Activated naive CD4-positive, alpha-beta T cell treated with anti-CD3 and anti-CD28 coated beads, Interleukin-2, amount 50 U/mL, for 72 hours (primary cell): ENCODE results near the gene CROCC2. TPM values are rescaled to one million over a fixed set of nuclear protein-coding genes. Genes with fewer than 3 reads are reported as not detected.

Experiments
- ATAC-seq, 2 donors: fragments of 150-1000 bp; cut with Tn5 transposase; 2 replicates each; pipeline ENCODE4 v1.10.0; 2021; ENCODE audit warnings: mild to moderate bottlenecking in 2 of 2, moderate library complexity in 2 of 2
- DNase-seq, 2 donors: peaks; one replicate each; pipeline ENCODE4 v3.0.0; 2021 to 2022; ENCODE audit warnings: low spot score in 2 of 2
- H3K27ac Mint-ChIP-seq, 2 donors: one replicate each; pipeline ENCODE4 v1.8.0; 2022; ENCODE audit warnings: mild to moderate bottlenecking in 2 of 2, mixed read lengths in 2 of 2
- H3K36me3 Mint-ChIP-seq, 2 donors: one replicate each; pipeline ENCODE4 v1.8.0; 2022; ENCODE audit warnings: mixed read lengths in 2 of 2
- H3K9me3 Mint-ChIP-seq, 2 donors: one replicate each; pipeline ENCODE4 v1.8.0; 2022; ENCODE audit warnings: mixed read lengths in 2 of 2
- total RNA-seq, 2 donors: library from RNA; stranded (reverse); gene quantifications; one replicate each; pipeline ENCODE4 v1.2.3, GENCODE V29; 2022

Gene CROCC2
- total RNA-seq, 2 donors from 2014 or later: not detected

GRCh38 chr2:240913810-240914644, 7.9 kb downstream of the CROCC2 start:
- Mint-ChIP-seq H3K36me3 (no peaks in the 10 kb centered on the region), H3K9me3 (no peaks in the 10 kb centered on the region), H3K27ac (no peak overlapping the region)
- ATAC-seq (peak; percentile 58 to 75), DNase-seq (peak in 1 of 2 donors; percentile 86)

DNA sequence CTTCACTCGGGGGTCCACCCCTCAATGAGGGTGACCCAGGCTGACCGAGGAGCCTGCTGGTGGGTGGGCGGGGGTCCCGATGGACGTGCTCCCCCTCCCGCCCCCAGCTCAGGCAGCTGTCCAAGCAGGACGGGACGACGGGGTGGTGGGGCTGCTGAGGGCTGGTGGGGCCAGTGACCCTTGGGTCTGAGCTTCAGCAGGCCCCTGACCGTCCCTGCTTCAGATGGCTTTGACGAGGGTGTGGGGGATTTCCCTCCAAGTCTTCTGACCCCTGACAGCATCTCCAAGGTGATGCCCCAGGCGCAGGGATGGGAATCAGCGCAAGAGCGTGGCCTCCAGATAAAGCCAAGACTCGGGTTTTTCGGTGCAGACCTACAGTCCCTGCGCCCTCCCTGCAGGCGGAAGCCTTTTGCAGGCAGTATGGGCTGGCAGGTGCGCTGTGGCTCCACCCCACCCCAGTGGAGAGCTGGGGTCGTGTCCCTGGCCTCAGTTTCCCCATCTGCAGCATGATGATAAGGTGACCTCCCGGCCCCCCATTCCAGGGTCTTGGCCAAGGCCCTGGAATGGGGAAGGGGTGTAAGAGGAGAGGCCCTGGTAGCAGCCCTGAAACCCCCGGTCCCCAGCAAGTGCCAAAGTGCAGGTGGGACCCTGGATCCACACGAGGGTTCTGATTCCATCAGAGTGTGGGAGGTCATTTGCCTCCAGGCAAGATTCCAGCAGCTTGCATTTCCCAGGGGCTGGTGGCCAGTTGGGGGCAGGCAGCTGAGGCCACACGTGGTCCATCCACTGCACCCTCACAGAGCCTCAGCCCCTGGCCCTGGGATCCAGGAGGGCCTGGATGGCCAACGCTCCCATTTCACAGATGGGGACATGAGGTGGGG, 8.7 kb downstream of the CROCC2 start:
- Mint-ChIP-seq H3K9me3 (no peaks in the 10 kb centered on the region), H3K36me3 (no peaks in the 10 kb centered on the region), H3K27ac (no peak overlapping the region)
- peak in 1 of 2 donors; percentile 25 for ATAC-seq
- DNase-seq: no peak

- DNase-seq: peak in 1 of 2 donors; percentile 50
- no peak for ATAC-seq
- no peaks in the 10 kb centered on the region for H3K36me3 Mint-ChIP-seq
- H3K27ac Mint-ChIP-seq: no peak overlapping the region
- H3K9me3 Mint-ChIP-seq: no peaks in the 10 kb centered on the region
Observed at GRCh38 chr2:240915526-240916341, 9.6 kb downstream of the CROCC2 start.

DNA sequence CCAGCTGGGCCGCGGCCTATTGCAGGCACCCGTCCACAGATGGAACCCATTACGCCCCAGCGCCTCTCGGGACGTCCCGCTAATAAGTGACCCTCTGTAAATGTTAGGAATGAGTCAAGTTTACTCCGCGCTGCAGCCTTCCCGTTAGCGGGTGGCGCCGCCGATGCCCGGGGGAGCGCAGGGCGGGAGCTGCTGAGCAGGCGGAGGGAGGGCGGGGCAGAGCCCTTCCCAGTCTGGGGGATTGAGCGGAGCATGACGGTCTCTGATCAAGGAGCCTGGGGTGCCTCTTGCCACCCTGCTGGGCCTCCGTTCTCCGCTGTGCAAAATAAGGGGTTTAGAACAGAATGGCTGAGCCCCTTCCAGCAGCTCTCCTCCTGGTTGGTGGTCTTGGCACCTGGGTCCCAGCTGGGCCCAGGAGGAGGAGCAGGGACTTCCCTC, 10.5 kb downstream of the CROCC2 start:
- H3K36me3 Mint-ChIP-seq: no peaks in the 10 kb centered on the region
- H3K27ac Mint-ChIP-seq: no peak overlapping the region
- ATAC-seq: no peak
- peak in 1 of 2 donors; percentile 38 for DNase-seq
- H3K9me3 Mint-ChIP-seq: no peaks in the 10 kb centered on the region

GRCh38 chr2:240917009-240917683, 11.0 kb downstream of the CROCC2 start:
- H3K9me3 Mint-ChIP-seq: no peaks in the 10 kb centered on the region
- H3K36me3 Mint-ChIP-seq: no peaks in the 10 kb centered on the region
- H3K27ac Mint-ChIP-seq: no peak overlapping the region
- DNase-seq (peak in 1 of 2 donors; percentile 47), ATAC-seq (no peak)

DNA sequence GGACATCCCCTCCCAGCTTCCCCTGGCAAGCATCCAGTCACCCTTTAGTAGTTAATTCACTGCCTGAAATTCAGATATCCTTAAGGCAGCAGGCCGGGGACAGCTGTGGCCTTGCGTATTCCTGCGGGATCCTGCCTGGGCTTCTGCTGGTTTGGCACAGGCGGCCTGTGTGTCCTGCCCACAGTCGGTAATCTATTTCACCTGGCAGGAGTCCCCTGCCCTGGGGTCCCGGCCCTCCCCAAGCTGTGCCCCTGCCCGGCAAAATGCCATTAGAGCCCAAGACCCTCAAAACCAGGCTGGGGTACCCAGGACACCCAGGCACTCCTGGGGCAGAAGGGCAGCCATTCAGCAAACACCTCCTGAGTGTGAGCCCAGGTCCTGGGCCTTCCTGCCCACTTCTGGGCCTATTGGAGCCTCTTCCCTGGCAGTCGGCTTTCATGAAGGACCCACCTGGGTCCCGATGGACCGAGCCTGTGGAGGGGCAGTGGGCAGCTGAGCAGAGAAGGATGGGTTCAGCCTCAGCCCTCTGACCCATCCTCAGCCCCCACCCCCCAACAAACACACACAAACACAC, 11.6 kb downstream of the CROCC2 start:
- no peak for ATAC-seq
- peak in 1 of 2 donors; percentile 47 for DNase-seq
- Mint-ChIP-seq H3K27ac (no peak overlapping the region), H3K36me3 (no peaks in the 10 kb centered on the region), H3K9me3 (no peaks in the 10 kb centered on the region)

DNA sequence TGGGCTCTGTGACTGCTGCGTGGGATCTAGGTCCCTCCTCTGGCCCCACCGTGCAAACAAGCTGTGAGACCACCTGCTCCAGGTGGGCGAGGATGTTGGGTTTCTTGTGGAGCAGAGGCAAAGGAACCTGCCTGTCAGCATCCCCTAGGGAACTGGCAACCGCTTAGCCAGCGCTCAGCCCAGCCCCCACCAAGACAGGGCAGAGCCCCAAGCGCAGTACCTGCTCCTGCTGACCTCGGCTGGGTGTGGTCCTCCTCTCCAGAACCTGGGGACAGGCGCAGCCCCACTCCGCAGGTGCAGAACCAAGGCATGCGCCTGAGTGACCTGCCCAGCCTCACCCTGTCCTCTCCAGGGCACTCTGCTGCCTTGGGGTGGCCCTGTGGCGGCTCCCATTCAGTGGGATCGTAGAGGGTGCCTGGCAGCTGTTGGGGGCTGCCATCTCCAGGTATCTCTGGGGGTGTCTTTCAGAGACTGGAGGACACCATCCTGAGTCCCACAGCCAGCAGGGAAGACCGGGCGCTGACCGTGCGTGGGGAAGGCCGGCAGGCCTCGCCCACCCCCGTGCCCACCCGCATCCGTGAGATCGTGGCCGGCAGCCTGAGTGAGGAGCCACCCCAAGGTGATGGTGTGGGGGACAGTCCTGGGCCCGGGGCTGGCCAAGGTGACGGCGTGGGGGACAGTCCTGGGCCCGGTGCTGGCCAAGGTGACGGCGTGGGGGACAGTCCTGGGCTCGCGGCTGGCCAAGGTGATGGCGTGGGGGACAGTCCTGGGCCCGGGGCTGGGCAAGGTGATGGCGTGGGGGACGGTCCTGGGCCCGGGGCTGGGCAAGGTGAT, 12.3 kb downstream of the CROCC2 start:
- no peak for ATAC-seq
- no peaks in the 10 kb centered on the region for H3K36me3 Mint-ChIP-seq
- no peaks in the 10 kb centered on the region for H3K9me3 Mint-ChIP-seq
- peak in 1 of 2 donors; percentile 49 for DNase-seq
- H3K27ac Mint-ChIP-seq: no peak overlapping the region

DNA sequence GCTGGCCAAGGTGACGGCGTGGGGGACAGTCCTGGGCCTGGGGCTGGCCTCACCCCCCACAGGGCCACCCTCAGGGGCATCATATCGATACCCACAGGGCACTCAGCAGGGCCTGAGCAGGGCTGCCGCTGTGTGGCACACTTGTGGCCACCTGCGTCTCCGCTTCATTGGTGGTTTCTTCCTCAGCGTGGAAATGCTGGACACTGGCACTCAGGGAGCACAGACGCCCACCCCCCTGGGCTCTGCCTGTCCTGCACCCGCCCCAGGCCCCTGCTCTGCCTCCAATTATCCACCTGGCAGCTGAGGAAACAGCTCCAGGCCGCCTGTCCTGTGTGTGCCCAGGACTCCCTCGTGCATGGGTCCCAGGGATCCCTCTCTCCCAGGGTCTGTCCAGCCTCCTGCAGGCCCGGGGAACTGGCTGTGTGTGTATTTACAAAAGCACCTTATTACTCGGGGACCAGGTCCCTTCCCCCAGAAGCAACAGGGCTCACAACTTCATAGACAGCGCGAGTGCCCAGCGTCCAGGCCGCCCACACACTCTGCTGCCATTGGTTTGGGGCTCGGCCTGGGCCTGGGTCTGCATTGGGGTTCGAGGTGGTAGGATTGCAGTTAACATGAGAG, 13.1 kb downstream of the CROCC2 start:
- ATAC-seq (no peak), DNase-seq (no peak)
- Mint-ChIP-seq H3K36me3 (no peaks in the 10 kb centered on the region), H3K9me3 (no peaks in the 10 kb centered on the region), H3K27ac (no peak overlapping the region)

DNA sequence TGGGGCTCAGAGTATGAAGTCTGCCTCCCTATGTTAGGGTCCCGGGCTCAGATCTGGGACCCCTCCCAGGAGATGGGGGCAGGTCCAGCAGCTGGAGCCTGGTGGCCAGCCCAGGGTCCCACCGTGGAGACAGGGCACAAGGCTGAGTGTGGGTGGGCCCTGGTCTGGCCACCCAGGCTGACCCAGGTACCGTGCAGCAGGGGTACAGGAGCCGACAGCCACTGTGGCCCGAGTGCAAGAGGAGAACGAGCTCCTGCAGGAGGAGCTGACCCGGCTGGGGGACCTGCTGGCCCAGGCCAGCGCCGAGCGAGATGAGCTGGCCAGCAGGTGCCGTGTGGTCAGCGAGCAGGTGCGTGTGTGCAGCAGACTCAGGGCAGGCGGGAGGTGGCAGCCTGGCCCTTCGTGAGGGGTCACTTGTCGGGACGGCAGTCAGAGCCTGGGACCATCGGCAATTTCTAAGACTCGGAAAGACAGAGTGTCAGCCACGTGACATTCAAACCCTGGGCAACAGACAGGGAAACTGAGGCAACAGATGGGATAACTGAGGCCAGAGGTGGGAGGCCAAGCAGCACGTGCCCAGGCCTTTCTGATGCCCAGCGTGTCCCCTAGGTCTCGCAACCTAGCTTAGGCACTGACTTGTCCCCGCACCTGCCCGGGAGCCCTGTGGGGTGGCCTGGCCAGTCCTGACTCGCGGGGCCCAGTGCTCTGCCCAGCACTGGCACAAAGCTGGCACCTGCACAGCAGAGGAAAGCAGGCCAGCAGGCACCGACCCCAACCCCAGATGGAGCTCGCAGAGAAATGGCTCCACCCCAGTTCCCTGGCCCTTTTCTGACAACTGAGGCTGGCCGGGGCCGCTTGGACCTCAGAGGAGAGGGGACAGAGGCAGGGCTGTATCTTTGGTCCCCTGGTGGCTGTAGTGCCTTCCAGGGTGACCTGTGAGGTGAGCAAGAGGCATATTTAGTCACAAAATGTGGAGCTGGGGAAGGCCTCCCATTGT, 13.9 kb downstream of the CROCC2 start:
- H3K36me3 Mint-ChIP-seq: no peaks in the 10 kb centered on the region
- ATAC-seq (no peak), DNase-seq (peak in 1 of 2 donors; percentile 50)
- H3K27ac Mint-ChIP-seq: no peak overlapping the region
- no peaks in the 10 kb centered on the region for H3K9me3 Mint-ChIP-seq

DNA sequence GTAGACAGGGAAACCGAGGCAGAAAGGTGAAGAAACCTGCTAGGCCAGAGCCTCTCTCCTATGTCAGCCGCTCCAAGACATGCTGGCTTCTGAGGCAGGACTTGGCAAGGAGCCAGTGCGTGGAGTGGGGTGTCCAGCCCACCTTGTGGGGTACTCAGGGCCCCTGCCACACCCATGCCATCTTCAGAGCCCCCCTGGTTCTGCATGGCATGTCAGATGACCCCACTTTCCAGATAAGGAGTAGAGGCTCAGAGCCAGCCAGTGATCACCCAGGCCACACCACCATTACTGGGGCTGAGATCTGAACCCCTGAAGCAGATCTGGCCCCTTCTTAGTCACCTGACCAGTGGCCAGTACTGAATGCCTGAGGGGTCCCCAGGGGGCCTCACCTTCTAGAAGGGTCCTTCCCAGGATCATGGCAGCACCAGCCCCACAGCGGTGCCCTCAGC, 14.7 kb downstream of the CROCC2 start:
- ATAC-seq: no peak
- DNase-seq: no peak
- no peaks in the 10 kb centered on the region for H3K36me3 Mint-ChIP-seq
- H3K27ac Mint-ChIP-seq: no peak overlapping the region
- H3K9me3 Mint-ChIP-seq: no peaks in the 10 kb centered on the region

GRCh38 chr2:240921311-240921994, 15.3 kb downstream of the CROCC2 start:
- H3K9me3 Mint-ChIP-seq: no peaks in the 10 kb centered on the region
- H3K27ac Mint-ChIP-seq: no peak overlapping the region
- DNase-seq: no peak
- no peak for ATAC-seq
- H3K36me3 Mint-ChIP-seq: no peaks in the 10 kb centered on the region

DNA sequence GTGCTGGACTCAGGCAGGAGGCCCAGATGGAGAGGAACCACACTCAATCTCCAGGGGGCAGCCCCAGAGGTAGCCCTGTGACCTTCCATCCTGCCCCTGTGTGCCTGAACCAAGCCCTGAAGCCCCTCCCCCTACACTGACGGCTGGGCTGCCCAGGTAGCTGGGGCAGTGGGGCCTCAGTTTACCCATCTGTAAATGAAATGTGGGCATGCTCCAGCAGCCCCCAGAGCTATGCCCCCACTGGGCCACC, 15.8 kb downstream of the CROCC2 start:
- DNase-seq: no peak
- H3K9me3 Mint-ChIP-seq: no peaks in the 10 kb centered on the region
- H3K36me3 Mint-ChIP-seq: no peaks in the 10 kb centered on the region
- no peak for ATAC-seq
- no peak overlapping the region for H3K27ac Mint-ChIP-seq

- DNase-seq: peak in 1 of 2 donors; percentile 53
- no peak overlapping the region for H3K27ac Mint-ChIP-seq
- ATAC-seq: no peak
Observed at GRCh38 chr2:240922245-240922981, 16.3 kb downstream of the CROCC2 start.

More at GRCh38 chr2:240922245-240922981, 16.3 kb downstream of the CROCC2 start:
- Mint-ChIP-seq H3K9me3 (no peaks in the 10 kb centered on the region), H3K36me3 (no peaks in the 10 kb centered on the region)
